ENCODE data around the gene FLAD1.
A peak's percentile ranks its signal among the peaks of the same experiment; 100 is the strongest.
"Not testable (repeated sequence)": the region's sequence is repeated elsewhere in the genome, so short reads cannot be mapped to it uniquely, and the experiment has no call there.

FLAD1 gene

DNA sequence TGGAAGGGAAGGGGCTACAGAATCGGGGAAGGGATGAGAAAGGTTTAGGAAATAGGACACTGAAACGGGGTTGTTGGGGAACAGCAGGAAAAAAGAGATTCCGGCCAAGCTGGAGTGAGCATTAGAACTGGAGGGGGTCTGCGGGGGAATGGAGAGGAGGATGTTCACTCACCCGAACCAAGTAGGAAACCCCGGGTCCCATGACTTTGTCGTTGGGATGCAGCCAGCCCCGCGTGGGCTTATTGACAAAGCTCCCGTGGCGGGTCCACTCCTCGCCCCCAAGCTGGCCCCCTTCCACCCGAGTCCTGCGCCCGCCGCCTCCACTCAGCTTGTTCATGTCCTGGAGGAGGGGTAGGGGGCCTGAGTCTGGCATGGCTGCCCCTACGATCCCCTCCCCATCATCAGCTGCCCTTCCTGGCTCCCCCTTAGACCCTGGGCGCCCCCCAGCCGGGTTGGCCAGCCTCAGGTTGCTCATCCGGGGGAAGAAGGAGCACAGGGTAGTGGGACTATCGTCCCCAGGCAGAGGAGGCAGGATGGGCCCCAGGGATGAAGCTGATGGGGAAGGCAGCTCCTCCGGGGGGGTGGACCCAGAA is 13.2 kb upstream of the FLAD1 start:
- peak; percentile 65 for DNase-seq

DNA sequence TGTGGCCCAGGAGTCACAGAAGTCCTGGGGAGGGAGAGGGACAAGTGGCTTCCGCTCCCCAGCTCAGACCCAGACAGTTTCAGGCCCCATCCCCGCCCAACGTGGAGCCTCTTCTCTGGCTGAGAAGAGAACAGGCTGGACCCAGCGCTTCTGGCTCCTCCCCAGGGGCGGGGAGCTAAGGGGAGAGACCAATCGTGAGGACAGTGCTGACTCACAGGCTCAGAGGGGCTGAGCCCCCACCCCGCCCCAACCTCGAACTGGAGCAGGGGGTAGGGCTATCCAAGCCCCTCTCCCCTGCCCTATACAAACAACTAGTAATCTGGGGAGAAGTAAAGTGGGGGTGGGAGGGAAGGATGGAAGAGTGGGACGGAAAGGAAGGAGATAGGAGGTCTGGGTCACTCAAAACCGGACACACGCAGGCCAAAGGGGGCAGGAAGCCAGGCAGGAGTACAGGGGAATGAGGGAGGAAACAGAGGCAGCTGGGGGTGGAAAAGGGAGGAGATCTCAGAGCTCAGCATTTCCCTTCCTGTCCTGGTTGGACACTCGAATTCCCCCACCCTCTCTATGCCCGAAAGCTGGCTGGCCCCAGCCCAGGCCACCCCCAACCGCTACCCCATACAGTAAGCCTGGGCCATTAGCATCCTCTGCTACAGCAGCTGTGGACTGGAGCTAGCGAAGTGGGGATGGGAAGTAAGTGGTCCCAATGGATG is 12.4 kb upstream of the FLAD1 start, which contains the start of gene SHC1:
SHC1 (minus strand) TSS at position 117 of the 710 bp plus-strand sequence. CDS start 221 bp downstream, outside the sequence.
- DNase-seq, result peak; percentile 98

DNA sequence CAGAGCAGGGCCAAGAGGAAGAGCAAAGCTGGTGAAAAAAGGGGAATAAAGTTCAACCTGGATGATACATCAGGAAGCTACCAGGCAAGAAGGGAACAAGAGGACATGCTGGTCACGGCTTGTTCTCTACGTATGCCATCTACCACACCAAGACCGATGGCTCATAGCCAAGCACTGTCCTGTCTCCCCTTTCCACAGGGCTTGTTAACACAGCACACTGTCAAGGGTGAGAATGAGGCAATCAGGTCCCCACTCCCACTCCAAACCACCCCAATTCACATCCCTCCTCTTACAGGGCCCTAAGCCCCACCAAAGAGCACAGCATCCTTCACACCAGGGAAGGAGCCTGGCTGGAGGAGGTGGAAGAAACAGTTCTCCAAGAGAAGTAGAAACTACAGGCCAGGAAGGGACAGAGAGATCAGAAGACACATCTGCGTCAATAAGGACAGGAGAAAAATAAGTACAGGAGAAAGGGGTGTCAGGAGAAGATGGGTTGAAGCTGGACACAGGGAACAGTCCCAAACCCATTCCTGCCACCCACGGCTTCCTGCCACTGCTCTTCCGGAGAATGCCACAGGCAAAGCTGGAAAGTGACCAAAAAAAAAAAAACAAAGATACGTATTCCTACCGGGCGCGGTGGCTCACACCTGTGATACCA is 11.7 kb upstream of the FLAD1 start:
- no peak for DNase-seq

DNA sequence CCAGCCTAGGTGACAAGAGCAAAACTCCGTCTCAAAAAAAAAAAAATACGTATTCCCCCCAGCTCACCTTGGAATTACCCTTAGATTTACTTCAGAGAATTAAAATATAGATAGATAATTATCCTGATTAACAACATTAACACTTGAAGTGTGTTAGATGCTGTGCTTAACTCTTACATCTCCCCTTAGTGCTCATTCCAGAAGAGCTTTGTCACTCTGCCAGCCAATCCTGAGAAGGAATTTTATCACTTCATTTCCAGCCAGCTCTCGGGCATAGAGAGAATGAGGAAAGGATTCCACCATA is 11.0 kb upstream of the FLAD1 start:
- no peak for DNase-seq

DNA sequence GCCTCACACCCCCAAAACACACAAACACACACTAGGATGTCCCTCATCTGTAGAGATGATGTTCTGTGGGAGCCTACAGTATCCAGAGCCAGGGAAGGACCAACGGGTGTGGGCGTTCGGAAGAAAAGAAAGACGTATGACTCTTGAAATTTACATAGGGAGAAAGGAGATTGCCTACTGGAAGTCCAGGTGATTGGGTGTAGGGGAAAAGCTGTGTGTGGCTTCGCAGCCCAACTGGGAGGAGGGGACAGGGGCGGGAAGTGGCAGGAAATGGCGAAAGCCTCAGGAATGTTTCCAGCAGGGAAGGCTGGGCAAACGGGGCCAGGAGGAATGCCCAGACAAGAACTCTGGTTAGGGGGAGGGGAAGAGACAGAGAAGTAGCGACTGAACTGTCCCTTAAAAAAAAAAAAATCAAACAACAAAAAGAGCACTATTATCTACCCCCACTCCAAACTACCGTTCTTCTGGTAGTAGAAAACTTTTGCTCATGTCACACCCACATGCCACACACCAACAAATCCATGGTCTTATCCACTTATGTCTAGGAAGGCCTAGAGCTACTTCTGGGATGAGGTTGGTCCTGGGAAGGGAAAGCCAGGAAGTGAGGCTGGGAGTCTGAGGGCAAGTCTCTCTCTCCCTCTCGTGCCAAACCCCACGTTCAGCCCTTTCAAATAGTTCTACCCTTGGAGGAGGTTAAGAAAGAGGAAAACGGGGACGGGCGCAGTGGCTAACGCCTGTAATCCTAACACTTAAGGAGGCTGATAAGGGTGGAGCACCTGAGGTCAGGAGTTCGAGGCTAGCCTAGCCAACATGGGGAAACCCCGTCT is 10.4 kb upstream of the FLAD1 start:
- peak; percentile 81 for DNase-seq

DNA sequence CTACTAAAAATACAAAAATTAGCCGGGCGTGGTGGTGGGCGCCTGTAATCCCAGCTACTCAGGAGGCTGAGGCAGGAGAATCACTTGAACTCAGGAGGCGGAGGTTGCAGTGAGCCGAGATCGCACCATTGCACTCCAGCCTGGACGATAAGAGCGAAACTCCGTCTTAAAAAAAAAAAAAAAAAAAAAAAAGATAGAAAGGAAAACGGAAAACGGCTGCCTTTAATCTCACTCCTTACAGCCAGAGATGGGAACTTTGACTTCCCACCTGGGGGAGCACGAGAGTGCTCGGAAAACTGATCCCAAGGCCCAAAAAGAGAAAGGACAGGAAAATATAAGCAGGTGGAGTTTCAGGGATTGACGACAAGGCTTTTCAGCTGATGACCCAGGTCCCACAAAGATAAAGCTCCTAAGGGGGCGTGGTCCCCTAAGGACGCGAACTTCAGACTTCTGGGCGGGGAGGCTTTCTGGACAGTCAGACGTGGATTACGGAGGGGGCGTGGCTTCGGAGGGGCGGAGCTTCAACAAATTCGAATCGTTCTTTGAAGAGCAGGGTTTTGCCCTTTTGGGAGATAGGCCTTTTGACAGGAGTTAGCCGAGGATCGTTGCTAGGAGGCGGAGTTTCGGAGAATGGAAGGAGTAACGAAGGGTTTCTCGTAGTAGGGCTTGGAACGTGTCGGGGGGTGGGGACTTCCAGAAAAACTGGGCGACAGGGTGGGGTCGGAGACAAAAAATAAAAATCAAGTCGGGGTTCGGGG is 9.6 kb upstream of the FLAD1 start:
- peak; percentile 96 for DNase-seq

DNA sequence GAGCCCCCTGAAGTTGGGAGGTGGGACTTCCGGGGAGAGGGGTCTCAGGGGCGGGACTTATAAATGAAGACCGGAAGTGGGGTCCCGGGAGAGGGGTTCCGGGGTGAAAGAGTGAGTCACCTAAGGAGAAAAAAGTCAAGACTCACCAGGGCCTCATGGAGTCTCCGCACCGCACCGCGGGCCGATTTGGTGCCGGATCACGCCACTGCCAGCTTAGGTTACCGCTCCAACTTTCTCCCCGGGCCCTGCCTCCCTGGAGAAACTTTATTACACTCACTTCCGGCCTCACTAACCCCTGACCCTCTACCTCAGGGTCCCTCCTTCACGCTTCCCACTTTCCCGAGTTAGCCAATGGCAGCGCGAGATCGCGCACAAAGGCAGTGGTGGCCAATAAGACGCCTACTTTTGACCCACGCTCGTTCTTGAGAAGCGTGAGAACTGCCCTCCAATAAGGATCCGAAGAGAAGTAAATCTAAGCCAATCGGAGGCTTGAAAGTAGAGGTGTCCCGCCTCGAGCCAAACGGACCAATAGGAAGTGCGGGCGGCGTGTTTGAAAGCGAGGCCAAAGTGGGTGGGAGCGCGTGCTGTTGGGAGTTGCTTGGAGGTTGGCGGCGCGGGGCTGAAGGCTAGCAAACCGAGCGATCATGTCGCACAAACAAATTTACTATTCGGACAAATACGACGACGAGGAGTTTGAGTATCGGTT is 8.9 kb upstream of the FLAD1 start, which contains the start of gene CKS1B:
CKS1B (plus strand) TSS at position 580 of the 706 bp plus-strand sequence; CDS start at position 645, 65 bp downstream.
- DNase-seq, result peak; percentile 99

DNA sequence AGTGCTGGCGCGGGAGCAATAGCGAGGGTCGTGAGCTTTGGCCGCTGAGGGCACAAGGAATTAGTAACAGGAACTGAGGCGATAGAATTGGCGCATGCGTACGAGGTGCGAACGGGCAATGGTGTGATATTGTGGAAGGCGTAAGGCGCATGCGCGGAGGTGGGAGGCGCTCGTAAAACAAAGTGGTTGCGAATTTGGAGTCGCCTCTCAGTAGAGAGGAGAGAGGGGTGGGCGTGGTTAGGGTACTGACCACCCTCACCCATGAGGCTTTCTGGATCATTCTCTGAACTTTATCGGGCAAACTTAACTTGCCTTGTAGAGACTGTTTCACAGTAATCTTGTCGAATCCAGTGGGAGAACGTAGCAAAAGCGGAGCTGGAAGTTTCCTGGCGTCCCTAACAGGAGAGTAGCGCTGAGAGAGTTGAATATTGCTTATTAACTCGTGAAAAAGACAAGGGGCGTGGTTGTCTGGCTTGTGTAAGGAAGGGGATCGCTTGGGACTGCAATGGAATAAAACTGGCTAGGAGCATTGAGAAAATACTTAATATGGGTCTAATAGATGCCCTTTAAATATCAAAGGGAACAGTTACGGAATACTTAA is 8.2 kb upstream of the FLAD1 start:
- DNase-seq, result peak; percentile 97

DNA sequence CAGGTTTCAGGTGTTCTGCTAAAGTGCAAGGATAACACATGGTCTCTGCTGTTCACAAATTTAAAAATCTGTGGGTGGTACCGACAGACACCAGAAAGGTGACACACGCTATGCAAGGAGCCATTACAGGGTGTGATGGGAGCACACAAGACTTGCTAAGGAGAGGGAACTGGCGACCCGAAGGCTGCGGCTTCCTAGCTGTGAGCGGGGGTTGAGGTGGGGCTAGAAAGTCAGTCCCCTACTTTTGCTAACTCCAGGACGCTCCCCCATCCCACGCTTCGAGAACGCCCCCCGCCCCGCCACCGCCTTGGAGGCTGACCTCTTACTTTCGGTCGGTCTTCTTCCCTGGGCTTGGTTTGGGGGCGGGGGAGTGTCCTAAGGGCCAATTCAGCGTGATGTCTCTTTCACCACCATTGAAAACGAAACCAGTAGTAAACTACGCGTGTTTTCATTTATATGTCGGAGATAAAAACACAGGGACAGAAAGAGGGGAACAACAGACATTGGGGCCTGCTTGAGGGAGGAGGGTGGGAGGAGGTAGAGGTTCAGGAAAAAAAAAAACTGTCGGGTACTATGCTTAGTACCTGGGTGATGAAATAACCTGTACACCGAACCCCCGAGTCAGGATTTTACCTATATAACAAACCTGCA is 7.6 kb upstream of the FLAD1 start:
- peak; percentile 74 for DNase-seq

DNA sequence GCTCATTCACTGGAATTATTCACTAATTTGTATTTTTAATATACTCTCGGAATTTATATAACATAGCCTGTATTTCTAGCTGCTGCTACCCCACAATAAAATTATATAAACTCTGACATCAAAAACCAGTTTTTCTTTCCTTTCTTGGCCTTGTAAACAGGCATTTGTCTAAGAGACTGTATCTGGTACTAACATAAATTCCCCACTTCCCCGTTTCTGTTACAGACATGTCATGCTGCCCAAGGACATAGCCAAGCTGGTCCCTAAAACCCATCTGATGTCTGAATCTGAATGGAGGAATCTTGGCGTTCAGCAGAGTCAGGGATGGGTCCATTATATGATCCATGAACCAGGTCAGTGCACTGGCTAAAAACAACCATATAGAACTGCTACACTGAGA is 5.4 kb upstream of the FLAD1 start:
- DNase-seq, result not testable (repeated sequence)

DNA sequence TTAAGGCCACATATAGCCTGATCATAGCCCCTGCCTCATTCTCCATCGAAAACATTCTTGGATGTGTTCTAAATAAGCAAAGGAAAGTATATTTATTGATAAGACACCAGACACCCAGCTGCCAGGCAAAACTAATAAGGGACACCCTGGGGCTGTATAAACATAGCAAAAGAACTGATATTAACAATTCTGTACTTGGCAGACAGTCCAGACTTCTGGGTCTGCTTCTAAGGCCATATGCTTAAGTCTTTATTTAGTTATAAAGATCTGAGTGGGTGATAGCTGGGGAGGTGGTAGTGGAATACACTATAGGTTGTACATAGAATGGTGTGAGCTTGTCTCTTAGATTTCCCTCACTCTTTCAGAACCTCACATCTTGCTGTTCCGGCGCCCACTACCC is 4.8 kb upstream of the FLAD1 start:
- DNase-seq, result no peak

DNA sequence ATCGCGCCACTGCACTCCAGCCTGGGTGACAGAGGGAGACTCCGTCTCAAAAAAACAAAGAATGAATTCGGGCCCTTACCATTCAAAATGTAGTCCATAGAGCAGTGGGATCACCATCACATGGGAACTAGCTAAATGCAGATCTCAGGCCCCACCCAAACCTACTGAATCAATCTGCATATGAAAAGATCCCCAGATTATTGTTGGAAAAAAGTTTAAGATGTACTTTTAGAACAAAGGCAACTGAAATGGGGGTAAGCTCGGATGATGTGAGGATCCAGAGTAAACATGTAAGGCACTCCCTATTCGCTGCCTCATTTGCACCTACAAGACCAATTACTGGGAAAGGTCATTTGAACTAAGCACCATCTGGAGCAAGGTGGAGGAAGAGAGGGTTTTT is 803 bp upstream of the FLAD1 start:
- DNase-seq, result no peak

DNA sequence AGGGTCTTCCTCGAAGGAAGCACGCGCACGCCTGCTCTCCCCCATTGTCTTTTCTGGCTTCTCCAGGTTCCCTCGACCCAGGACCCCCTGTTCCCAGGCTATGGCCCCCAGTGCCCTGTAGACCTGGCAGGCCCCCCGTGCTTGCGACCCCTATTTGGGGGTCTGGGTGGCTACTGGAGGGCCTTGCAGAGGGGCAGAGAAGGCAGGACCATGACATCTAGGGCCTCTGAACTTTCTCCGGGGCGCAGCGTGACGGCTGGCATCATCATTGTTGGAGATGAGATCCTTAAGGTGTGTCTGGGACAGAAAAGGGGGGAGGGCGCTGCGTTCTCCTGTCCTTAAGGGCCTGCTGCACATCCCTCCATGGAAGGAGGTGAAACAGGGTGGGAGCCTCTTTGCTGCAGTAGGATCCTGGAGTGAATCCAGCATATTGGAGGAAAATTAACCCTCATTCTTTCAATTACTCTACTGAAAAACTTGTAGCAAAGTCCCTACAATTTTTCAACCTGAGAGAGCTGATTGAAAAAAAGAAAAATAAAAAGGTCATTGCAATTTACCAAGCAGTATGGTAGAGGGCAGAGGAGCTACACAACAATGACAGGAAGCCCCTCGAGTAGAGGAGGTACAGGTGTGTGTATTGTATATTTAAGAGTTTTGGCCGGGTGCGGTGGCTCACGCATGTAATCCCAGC is 777 bp downstream of the FLAD1 start:
- DNase-seq, result no peak

DNA sequence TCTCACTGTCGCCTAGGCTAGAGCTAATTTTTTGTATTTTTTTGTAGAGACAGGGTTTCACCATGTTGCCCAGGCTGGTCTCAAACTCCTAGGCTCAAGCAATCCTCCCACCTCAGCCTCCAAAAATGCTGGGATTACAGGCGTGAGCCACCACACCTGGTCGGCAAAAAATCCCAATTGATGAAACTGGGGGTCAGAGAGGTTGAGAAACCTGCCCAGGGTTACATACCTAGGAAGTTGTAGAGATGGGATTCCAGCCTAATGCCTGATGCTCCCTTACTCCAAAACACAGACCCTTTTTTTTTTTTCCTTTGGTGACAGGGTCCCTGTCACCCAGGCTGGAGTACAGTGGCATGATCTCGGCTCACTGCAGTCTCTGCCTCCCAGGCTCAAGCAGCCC is 3.6 kb downstream of the FLAD1 start:
- DNase-seq, result not testable (repeated sequence)

DNA sequence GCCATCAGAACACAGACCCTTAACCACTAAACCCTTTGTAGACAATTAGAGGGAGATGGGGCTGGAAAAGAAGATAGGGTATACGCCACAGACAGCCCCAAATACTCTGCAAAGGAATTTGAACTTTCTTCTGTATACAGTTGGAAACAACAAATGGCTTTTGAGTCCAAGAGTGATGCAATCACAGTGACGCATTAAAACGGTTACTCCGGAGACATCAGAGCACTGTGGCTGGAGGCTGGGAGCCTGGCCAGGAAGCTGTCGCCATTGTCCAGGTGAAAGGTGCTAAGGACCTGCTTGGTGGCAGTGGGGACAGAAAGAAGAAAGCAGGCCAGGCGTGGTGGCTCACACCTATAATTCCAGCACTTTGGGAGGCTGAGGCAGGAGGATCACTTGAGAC is 4.2 kb downstream of the FLAD1 start:
- no peak for DNase-seq

DNA sequence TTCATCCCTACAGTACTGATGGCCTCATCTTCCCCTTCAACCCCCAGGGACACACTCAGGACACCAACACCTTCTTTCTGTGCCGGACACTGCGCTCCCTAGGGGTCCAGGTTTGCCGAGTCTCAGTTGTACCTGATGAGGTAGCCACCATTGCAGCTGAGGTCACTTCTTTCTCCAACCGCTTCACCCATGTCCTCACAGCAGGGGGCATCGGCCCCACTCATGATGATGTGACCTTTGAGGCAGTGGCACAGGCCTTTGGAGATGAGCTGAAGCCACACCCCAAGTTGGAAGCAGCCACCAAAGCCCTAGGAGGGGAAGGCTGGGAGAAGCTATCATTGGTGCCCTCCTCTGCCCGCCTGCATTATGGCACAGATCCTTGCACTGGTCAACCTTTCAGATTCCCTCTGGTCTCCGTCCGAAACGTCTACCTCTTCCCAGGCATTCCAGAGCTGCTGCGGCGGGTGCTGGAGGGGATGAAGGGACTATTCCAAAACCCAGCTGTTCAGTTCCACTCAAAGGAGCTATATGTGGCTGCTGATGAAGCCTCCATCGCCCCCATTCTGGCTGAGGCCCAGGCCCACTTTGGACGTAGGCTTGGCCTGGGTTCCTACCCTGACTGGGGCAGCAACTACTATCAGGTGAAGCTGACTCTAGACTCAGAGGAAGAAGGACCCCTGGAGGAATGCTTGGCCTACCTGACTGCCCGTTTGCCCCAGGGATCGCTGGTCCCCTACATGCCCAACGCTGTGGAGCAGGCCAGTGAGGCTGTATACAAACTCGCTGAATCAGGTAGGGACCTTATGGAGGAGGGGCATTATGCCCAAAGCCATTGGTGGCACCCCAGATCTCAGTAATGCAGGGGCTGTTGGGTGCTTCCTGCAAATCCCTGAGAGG is 5.2 kb downstream of the FLAD1 start:
- DNase-seq, result no peak

DNA sequence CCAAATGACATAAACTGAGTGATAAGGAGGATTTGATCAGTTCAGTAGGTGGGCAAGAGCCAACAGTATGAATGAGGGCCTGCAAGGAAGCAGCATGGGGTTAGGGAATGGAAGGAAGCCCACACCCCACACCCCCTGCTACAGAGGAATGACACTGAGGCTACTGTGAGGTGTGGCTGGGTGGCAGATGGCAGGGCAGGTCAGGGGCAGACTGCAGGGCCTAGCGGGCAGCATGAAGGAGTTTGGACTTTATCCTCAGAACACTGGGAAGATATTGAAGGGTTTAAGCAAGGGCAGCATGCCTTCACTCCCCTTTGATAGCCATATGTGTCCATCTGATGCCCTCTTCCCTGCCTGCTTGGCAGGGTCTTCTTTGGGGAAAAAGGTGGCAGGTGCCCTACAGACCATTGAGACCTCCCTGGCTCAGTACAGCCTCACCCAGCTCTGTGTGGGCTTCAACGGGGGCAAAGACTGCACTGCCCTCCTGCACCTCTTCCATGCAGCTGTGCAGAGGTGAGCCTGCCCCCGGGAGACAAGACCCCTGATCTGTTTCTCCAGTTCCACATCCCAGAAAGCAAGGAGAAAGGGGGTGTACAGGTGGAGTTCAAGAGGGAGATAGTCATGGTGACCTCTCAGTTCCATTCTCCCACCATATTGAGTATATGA is 6.2 kb downstream of the FLAD1 start:
- DNase-seq, result no peak

DNA sequence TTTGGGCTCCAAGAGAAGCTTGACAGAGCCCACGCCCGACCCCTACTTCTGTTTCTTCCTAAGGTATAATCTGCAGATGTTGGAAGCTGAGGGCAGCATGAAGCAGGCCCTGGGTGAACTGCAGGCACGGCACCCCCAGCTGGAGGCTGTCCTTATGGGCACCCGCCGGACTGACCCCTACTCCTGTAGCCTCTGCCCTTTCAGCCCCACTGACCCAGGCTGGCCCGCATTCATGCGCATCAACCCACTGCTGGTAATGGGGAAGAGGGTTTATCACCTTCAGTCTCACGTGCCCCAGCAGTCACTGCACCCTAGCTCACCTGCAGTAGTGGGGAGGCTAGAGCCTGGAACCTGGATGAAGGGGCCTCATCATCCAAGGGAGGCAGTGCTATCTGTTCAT is 7.1 kb downstream of the FLAD1 start:
- DNase-seq, result no peak
